ENCODE results near the gene PPP2R2D. TPM values are rescaled to one million over a fixed set of nuclear protein-coding genes. Genes with fewer than 3 reads are reported as not detected.

Gene PPP2R2D
- total RNA-seq, 1 experiment from 2014 or later, result 39.1 TPM

- no peak for DNase-seq (ENCODE audit: low read depth)
- in situ Hi-C loops (cut with HindIII; ENCODE audit: low pct_unique_long_range_greater_than_20kb, low sequenced_read_pairs), result no loop called here
These were observed 95.9 kb downstream of the PPP2R2D start for GRCh38 chr10:131996466-131997365.

GRCh38 chr10:131997366-131998049 is 96.7 kb downstream of the PPP2R2D start:
- in situ Hi-C loops (cut with HindIII; ENCODE audit: low pct_unique_long_range_greater_than_20kb, low sequenced_read_pairs), result no loop called here
- DNase-seq (ENCODE audit: low read depth), result no peak

- in situ Hi-C loops (cut with HindIII; ENCODE audit: low pct_unique_long_range_greater_than_20kb, low sequenced_read_pairs), result no loop called here
- DNase-seq (ENCODE audit: low read depth), result no peak
These were observed 97.4 kb downstream of the PPP2R2D start for GRCh38 chr10:131998050-131998844.

- in situ Hi-C loops (cut with HindIII; ENCODE audit: low pct_unique_long_range_greater_than_20kb, low sequenced_read_pairs), result no loop called here
- DNase-seq (ENCODE audit: low read depth), result no peak
These were observed 98.3 kb downstream of the PPP2R2D start for GRCh38 chr10:131998845-131999681.

GRCh38 chr10:132001238-132001972 is 100.6 kb downstream of the PPP2R2D start:
- peak; percentile 81 for DNase-seq (ENCODE audit: low read depth)
- in situ Hi-C loops (cut with HindIII; ENCODE audit: low pct_unique_long_range_greater_than_20kb, low sequenced_read_pairs), result no loop called here

- in situ Hi-C loops (cut with HindIII; ENCODE audit: low pct_unique_long_range_greater_than_20kb, low sequenced_read_pairs), result no loop called here
- no peak for DNase-seq (ENCODE audit: low read depth)
These were observed 101.2 kb downstream of the PPP2R2D start for GRCh38 chr10:132002004-132002403.

GRCh38 chr10:132003282-132003924 is 102.6 kb downstream of the PPP2R2D start:
- in situ Hi-C loops (cut with HindIII; ENCODE audit: low pct_unique_long_range_greater_than_20kb, low sequenced_read_pairs), result no loop called here
- DNase-seq (ENCODE audit: low read depth), result no peak

- no peak for DNase-seq (ENCODE audit: low read depth)
- in situ Hi-C loops (cut with HindIII; ENCODE audit: low pct_unique_long_range_greater_than_20kb, low sequenced_read_pairs), result no loop called here
These were observed 103.2 kb downstream of the PPP2R2D start for GRCh38 chr10:132004052-132004451.

- DNase-seq (ENCODE audit: low read depth), result no peak
- in situ Hi-C loops (cut with HindIII; ENCODE audit: low pct_unique_long_range_greater_than_20kb, low sequenced_read_pairs), result no loop called here
These were observed 104.3 kb downstream of the PPP2R2D start for GRCh38 chr10:132005147-132005546.

- DNase-seq (ENCODE audit: low read depth), result no peak
- in situ Hi-C loops (cut with HindIII; ENCODE audit: low pct_unique_long_range_greater_than_20kb, low sequenced_read_pairs), result no loop called here
These were observed 106.2 kb downstream of the PPP2R2D start for GRCh38 chr10:132006966-132007365.

- in situ Hi-C loops (cut with HindIII; ENCODE audit: low pct_unique_long_range_greater_than_20kb, low sequenced_read_pairs), result no loop called here
- DNase-seq (ENCODE audit: low read depth), result no peak
These were observed 106.9 kb downstream of the PPP2R2D start for GRCh38 chr10:132007681-132008080.

Other genes with a start within 250 kb of the PPP2R2D start
- gene BNIP3, start 80.9 kb downstream of the PPP2R2D start, total RNA-seq (2014; rRNA removed; shearing (Covaris generic); ENCODE audit: low replicate concordance), result 564 and 575 TPM in 2 replicates
- 0.54 and 1.9 TPM in 2 replicates for gene JAKMIP3, start 164.9 kb downstream of the PPP2R2D start, total RNA-seq (2014; rRNA removed; shearing (Covaris generic); ENCODE audit: low replicate concordance)

Measured in Caki2 (cell line).